ENCODE results near the gene PGAM1.
A peak's percentile ranks its signal among the peaks of the same experiment; 100 is the strongest.

DNA sequence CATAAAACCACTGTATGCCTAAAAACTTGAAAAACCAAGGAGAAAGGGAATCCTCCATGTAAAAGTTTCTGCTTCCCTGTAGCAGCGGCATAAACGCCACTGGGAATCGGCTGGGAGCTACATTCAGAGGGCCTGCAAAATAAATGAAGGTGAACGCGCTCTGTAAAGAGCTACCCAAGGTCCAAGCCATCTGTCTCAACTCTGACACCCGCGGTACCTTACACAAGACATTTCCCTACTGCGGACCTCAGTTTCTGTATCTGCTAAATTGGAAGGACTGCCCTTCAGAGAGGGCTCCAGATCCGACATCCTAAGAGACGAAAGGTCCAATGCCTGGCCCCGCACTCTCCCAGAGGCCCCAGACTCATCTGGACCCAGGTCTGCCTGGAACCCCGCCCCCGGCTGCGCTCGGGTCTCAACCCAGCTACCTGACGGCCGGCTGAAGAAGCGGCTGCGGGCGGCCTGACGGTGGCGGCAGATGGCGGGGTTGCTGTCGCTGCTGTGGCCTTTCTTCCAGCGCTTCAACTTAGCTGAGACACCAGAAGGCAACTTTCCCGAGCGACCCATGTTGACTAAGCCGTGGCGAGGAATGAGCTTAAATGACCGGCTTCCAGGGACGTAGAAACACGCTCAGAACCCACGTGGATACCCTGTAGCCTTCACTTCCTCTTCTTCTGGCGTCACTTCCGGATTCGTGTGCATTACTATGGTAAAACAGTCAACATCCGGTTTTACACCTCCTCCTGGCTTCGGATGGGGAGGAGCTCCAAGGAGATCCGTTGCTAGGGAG lies 25.1 kb upstream of the PGAM1 start, which contains the start of gene RRP12:
- TF ChIP-seq, protein P1, sequence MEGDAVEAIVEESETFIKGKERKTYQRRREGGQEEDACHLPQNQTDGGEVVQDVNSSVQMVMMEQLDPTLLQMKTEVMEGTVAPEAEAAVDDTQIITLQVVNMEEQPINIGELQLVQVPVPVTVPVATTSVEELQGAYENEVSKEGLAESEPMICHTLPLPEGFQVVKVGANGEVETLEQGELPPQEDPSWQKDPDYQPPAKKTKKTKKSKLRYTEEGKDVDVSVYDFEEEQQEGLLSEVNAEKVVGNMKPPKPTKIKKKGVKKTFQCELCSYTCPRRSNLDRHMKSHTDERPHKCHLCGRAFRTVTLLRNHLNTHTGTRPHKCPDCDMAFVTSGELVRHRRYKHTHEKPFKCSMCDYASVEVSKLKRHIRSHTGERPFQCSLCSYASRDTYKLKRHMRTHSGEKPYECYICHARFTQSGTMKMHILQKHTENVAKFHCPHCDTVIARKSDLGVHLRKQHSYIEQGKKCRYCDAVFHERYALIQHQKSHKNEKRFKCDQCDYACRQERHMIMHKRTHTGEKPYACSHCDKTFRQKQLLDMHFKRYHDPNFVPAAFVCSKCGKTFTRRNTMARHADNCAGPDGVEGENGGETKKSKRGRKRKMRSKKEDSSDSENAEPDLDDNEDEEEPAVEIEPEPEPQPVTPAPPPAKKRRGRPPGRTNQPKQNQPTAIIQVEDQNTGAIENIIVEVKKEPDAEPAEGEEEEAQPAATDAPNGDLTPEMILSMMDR (IDR thresholded peaks at IDR 0.05): peak in 1 of 3 donors; percentile 14
- TF ChIP-seq POLR2A (IDR thresholded peaks at IDR 0.05): peak; percentile 14

All from breast epithelium (tissue), 3 donors.